Tibial artery (tissue), 4 donors: ENCODE data around the gene NCKIPSD.

Experiments used
- DNase-seq, 2 donors: peaks; one replicate each; pipeline ENCODE4 v3.0.0-alpha.2; 2019
- H3K27ac ChIP-seq, 2 donors: fragments of 200-600 bp; sonication (generic) in 1 of 2; 1 replicate in 1 of 2; 2 replicates in 1 of 2; pipeline ENCODE4 v1.5.1; 2018 to 2019; ENCODE audit warnings: mild to moderate bottlenecking in 1 of 2
- H3K27me3 ChIP-seq, 2 donors: fragments of 200-600 bp; sonication (generic) in 1 of 2; one replicate each; pipeline versions ENCODE4 v1.5.1 to v1.6.0; 2016 to 2019
- H3K36me3 ChIP-seq, 3 donors: fragments of 200-600 bp; sonication (generic) in 2 of 3; one replicate each; pipeline ENCODE4 v1.5.1; 2016 to 2019; ENCODE audit warnings: mild to moderate bottlenecking in 2 of 3
- H3K4me1 ChIP-seq, 4 donors: fragments of 200-600 bp; sonication (generic) in 2 of 4; 1 replicate in 3 of 4; 2 replicates in 1 of 4; pipeline ENCODE4 v1.5.1; 2016 to 2019
- H3K4me3 ChIP-seq, 2 donors: fragments of 200-600 bp; sonication (generic) in 1 of 2; 1 replicate in 1 of 2; 2 replicates in 1 of 2; pipeline ENCODE4 v1.5.1; 2018 to 2019; ENCODE audit warnings: mild to moderate bottlenecking in 2 of 2
- H3K9me3 ChIP-seq, 3 donors: fragments of 200-600 bp; sonication (generic) in 1 of 3; one replicate each; pipeline ENCODE4 v1.5.1; 2016 to 2019
- CTCF ChIP-seq, 2 experiments: fragments of 200-600 bp in 1 of 2; fragments of 450-650 bp in 1 of 2; IDR thresholded peaks; one replicate each; pipeline ENCODE4 v1.5.1; 2017 to 2019; ENCODE audit warnings: antibody characterized with exemption in 2 of 2, mild to moderate bottlenecking in 1 of 2, moderate library complexity in 1 of 2
- intact Hi-C: fragments of 100-400 bp; cut with DNase I; formaldehyde crosslinking; loops from one replicate; pipeline ENCODE4 v1.15.0; 2023; ENCODE audit warnings: low total_unique reads

The NCKIPSD gene

GRCh38 chr3:48697952-48698351 lies 12.2 kb upstream of the NCKIPSD start:
- TF ChIP-seq CTCF (IDR thresholded peaks at IDR 0.05) = no peak
- Histone ChIP-seq H3K27ac (no peak overlapping the region), H3K4me3 (no peak overlapping the region), H3K36me3 (peaks cover 9 to 41% (median 18%) of the 10 kb centered on the region in 3 donors), H3K9me3 (no peaks in the 10 kb centered on the region), H3K4me1 (peaks cover 7 to 55% (median 18%) of the 10 kb centered on the region in 4 donors), H3K27me3 (no peaks in the 10 kb centered on the region)
- no peak for DNase-seq
- intact Hi-C loops = no loop called here

GRCh38 chr3:48696601-48697000 lies 10.9 kb upstream of the NCKIPSD start:
- intact Hi-C loops = no loop called here
- H3K4me1 ChIP-seq = peaks cover 5 to 53% (median 18%) of the 10 kb centered on the region in 4 donors
- H3K27me3 ChIP-seq = no peaks in the 10 kb centered on the region
- no peak for TF ChIP-seq CTCF (IDR thresholded peaks at IDR 0.05)
- H3K9me3 ChIP-seq = no peaks in the 10 kb centered on the region
- no peak overlapping the region for H3K4me3 ChIP-seq
- peaks cover 22 to 55% (median 31%) of the 10 kb centered on the region in 3 donors for H3K36me3 ChIP-seq
- H3K27ac ChIP-seq = peak overlapping the region; percentile 83 to 84
- no peak for DNase-seq

- Histone ChIP-seq H3K9me3 (no peaks in the 10 kb centered on the region), H3K27ac (peak overlapping the region; percentile 83 to 84), H3K4me1 (peaks cover 5 to 53% (median 18%) of the 10 kb centered on the region in 4 donors), H3K36me3 (peaks cover 22 to 59% (median 36%) of the 10 kb centered on the region in 3 donors), H3K4me3 (no peak overlapping the region), H3K27me3 (no peaks in the 10 kb centered on the region)
- intact Hi-C loops = no loop called here
- TF ChIP-seq CTCF (IDR thresholded peaks at IDR 0.05) = no peak
- DNase-seq = no peak
Observed at GRCh38 chr3:48696156-48696555, 10.4 kb upstream of the NCKIPSD start.

GRCh38 chr3:48695393-48695753 lies 9.7 kb upstream of the NCKIPSD start:
- peak overlapping the region; percentile 48 to 50 for H3K4me3 ChIP-seq

GRCh38 chr3:48694610-48695392 lies 9.1 kb upstream of the NCKIPSD start:
- H3K36me3 ChIP-seq = peaks cover 32 to 72% (median 48%) of the 10 kb centered on the region in 3 donors
- H3K27me3 ChIP-seq = no peaks in the 10 kb centered on the region
- TF ChIP-seq CTCF (IDR thresholded peaks at IDR 0.05) = no peak
- no peaks in the 10 kb centered on the region for H3K9me3 ChIP-seq
- peaks cover 5 to 44% (median 15%) of the 10 kb centered on the region in 4 donors for H3K4me1 ChIP-seq
- intact Hi-C loops = no loop called here
- H3K27ac ChIP-seq = peak overlapping the region; percentile 83 to 84
- peak overlapping the region; percentile 48 to 50 for H3K4me3 ChIP-seq
- peak; percentile 89 to 90 for DNase-seq

More at GRCh38 chr3:48695393-48695753, 9.7 kb upstream of the NCKIPSD start:
- peak overlapping the region; percentile 83 to 84 for H3K27ac ChIP-seq
- peaks cover 5 to 48% (median 16%) of the 10 kb centered on the region in 4 donors for H3K4me1 ChIP-seq
- no peak for TF ChIP-seq CTCF (IDR thresholded peaks at IDR 0.05)
- peaks cover 30 to 67% (median 42%) of the 10 kb centered on the region in 3 donors for H3K36me3 ChIP-seq
- H3K9me3 ChIP-seq = no peaks in the 10 kb centered on the region
- peak; percentile 74 to 85 for DNase-seq
- intact Hi-C loops = no loop called here
- no peaks in the 10 kb centered on the region for H3K27me3 ChIP-seq
